Thyroid gland (tissue), 4 donors: Measurements from ENCODE around the gene CDH18. TPM values are rescaled to one million over a fixed set of nuclear protein-coding genes. Genes with fewer than 3 reads are reported as not detected.

Source experiments
- DNase-seq, 2 donors: peaks; one replicate each; pipeline ENCODE4 v3.0.0-alpha.2; 2019
- H3K27ac ChIP-seq, 3 donors: fragments of 200-600 bp; sonication (generic); 1 replicate in 2 of 3; 2 replicates in 1 of 3; pipeline ENCODE4 v1.5.1; 2016 to 2019; ENCODE audit warnings: mild to moderate bottlenecking in 1 of 3, moderate library complexity in 1 of 3
- H3K27me3 ChIP-seq: fragments of 200-600 bp; sonication (generic); one replicate; pipeline ENCODE4 v1.5.1; 2019
- H3K36me3 ChIP-seq, 2 donors: fragments of 200-600 bp; sonication (generic); one replicate each; pipeline ENCODE4 v1.5.1; 2016 to 2019
- H3K4me1 ChIP-seq, 2 donors: fragments of 200-600 bp; sonication (generic); one replicate each; pipeline ENCODE4 v1.5.1; 2017 to 2019
- H3K4me3 ChIP-seq, 3 donors: fragments of 200-600 bp; sonication (generic); replicated peaks in 1 of 3; 1 replicate in 2 of 3; 2 replicates in 1 of 3; pipeline ENCODE4 v1.5.1; 2016; ENCODE audit warnings: mild to moderate bottlenecking in 1 of 3
- H3K9me3 ChIP-seq: fragments of 200-600 bp; sonication (generic); one replicate; pipeline ENCODE4 v1.5.1; 2017
- CTCF ChIP-seq, 6 experiments: fragments of 200-600 bp in 3 of 6; fragments of 450-650 bp in 3 of 6; sonication (generic) in 3 of 6; IDR thresholded peaks; one replicate each; pipeline ENCODE4 v1.5.1; 2016 to 2019; ENCODE audit warnings: antibody characterized with exemption in 6 of 6, mild to moderate bottlenecking in 2 of 6, inconsistent platforms in 1 of 6, moderate library complexity in 1 of 6
- POLR2A ChIP-seq, 2 donors: fragments of 450-650 bp; IDR thresholded peaks; one replicate each; pipeline ENCODE4 v1.6.1; 2017; ENCODE audit warnings: antibody characterized with exemption in 2 of 2, mild to moderate bottlenecking in 2 of 2, moderate library complexity in 1 of 2
- WGBS, 2 donors: methylation state at CpG; one replicate each; pipeline ENCODE4 v1.1.5; 2017; 5-methylcytosine and 5-hydroxymethylcytosine counted together
- intact Hi-C: fragments of 100-400 bp; cut with DNase I; formaldehyde crosslinking; loops from one replicate; pipeline ENCODE4 v1.15.1; 2023
- total RNA-seq, 4 donors: library from RNA; depleted of rRNA; stranded (reverse); fragments of >200 nt; gene quantifications; one replicate each; pipeline ENCODE4 v1.2.3, GENCODE V29; 2016

CDH18 gene
- total RNA-seq, 4 donors from 2014 or later = not detected

DNA sequence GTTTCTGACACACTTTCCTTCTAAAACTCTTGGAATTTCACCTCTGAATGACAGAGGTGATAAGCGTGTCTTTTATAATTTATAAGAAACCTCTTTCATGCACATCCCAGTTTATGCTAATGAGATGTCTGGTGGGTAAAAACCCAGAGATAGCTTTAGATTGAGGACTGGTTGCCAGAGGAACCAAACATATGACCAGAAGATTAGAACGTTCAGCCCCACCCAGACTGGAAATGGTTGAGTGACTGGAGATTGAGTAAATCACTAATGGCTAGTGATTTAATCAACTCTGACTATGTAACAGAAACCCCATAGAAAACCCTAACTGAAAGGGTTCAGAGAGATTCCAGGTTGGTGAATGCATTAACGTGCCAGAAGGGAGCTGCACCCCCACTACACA, 69.2 kb downstream of the CDH18 start:
- no peaks in the 10 kb centered on the region for H3K27me3 ChIP-seq
- H3K36me3 ChIP-seq = no peaks in the 10 kb centered on the region
- no peaks in the 10 kb centered on the region for H3K4me1 ChIP-seq
- H3K9me3 ChIP-seq = no peaks in the 10 kb centered on the region
- intact Hi-C loops = no loop called here
- no peak overlapping the region for H3K27ac ChIP-seq
- no peak for TF ChIP-seq CTCF (IDR thresholded peaks at IDR 0.05)
- TF ChIP-seq POLR2A (IDR thresholded peaks at IDR 0.05) = no peak
- no peak for DNase-seq
- 77 to 90% methylated on average over 3 of the region's 3 CpGs for WGBS, 2 donors
- no peak overlapping the region for H3K4me3 ChIP-seq

- H3K9me3 ChIP-seq = no peaks in the 10 kb centered on the region
- no peak for DNase-seq
- no peak overlapping the region for H3K4me3 ChIP-seq
- no peaks in the 10 kb centered on the region for H3K27me3 ChIP-seq
- H3K4me1 ChIP-seq = no peaks in the 10 kb centered on the region
- no peaks in the 10 kb centered on the region for H3K36me3 ChIP-seq
- intact Hi-C loops = no loop called here
- WGBS, 2 donors = 84 to 85% methylated on average over 5 of the region's 5 CpGs
- no peak for TF ChIP-seq CTCF (IDR thresholded peaks at IDR 0.05)
- no peak for TF ChIP-seq POLR2A (IDR thresholded peaks at IDR 0.05)
- no peak overlapping the region for H3K27ac ChIP-seq
These were observed 70.3 kb downstream of the CDH18 start for GRCh38 chr5:19917588-19918122.

DNA sequence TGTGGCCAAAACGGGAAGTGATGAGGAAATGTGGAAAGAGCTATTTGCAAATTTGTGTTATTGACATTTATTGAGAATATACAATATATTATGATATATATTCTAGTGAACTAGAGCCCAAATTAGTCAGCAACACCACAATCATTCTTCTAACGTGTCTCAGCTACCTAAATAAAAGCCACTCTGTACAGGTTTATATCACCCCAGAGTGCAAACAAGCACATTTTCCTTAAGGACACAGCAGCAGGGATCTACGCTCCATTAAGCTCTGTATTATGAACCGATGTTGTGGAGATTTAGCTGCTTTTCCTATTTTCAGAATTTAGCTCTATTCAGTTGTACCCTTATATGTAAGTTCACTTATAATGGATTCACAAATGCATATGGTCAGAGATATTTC, 77.9 kb downstream of the CDH18 start:
- H3K27ac ChIP-seq = no peak overlapping the region
- 58 to 64% methylated on average over 4 of the region's 4 CpGs for WGBS, 2 donors
- no peaks in the 10 kb centered on the region for H3K4me1 ChIP-seq
- H3K36me3 ChIP-seq = no peaks in the 10 kb centered on the region
- DNase-seq = no peak
- no peaks in the 10 kb centered on the region for H3K9me3 ChIP-seq
- H3K4me3 ChIP-seq = no peak overlapping the region
- TF ChIP-seq POLR2A (IDR thresholded peaks at IDR 0.05) (no peak), CTCF (IDR thresholded peaks at IDR 0.05) (no peak)
- H3K27me3 ChIP-seq = no peaks in the 10 kb centered on the region
- intact Hi-C loops = no loop called here

GRCh38 chr5:19904766-19905165, 83.2 kb downstream of the CDH18 start:
- no peak for DNase-seq
- H3K4me3 ChIP-seq = no peak overlapping the region
- WGBS, 2 donors = 2 to 93% methylated on average over 1 of the region's 1 CpG
- intact Hi-C loops = no loop called here
- no peak for TF ChIP-seq CTCF (IDR thresholded peaks at IDR 0.05)
- no peak for TF ChIP-seq POLR2A (IDR thresholded peaks at IDR 0.05)
- no peaks in the 10 kb centered on the region for H3K9me3 ChIP-seq
- no peaks in the 10 kb centered on the region for H3K4me1 ChIP-seq
- H3K27me3 ChIP-seq = no peaks in the 10 kb centered on the region
- H3K36me3 ChIP-seq = no peaks in the 10 kb centered on the region
- no peak overlapping the region for H3K27ac ChIP-seq

DNA sequence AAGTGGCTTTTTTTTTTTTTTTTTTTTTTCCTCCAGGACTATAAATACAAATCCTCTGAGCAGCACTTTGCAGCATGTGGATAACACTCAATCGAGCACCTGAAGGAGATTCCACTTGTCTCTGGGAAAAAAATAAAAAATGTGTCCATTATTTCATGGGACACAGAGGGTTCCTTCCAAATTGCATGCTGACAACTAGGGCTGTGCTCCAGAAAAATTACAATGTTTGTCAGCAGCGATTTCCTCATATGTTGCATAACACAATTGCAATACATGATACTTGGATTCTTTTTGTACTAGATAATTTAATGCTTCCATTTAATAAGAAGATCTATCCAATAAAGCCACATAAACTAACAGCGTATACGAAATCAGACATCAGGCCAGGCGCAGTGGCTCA, 84.4 kb downstream of the CDH18 start:
- no peak overlapping the region for H3K4me3 ChIP-seq
- no peaks in the 10 kb centered on the region for H3K36me3 ChIP-seq
- H3K4me1 ChIP-seq = no peaks in the 10 kb centered on the region
- DNase-seq = no peak
- WGBS, 2 donors = 76 to 84% methylated on average over 5 of the region's 5 CpGs
- intact Hi-C loops = no loop called here
- H3K9me3 ChIP-seq = no peaks in the 10 kb centered on the region
- no peaks in the 10 kb centered on the region for H3K27me3 ChIP-seq
- no peak overlapping the region for H3K27ac ChIP-seq
- TF ChIP-seq POLR2A (IDR thresholded peaks at IDR 0.05) = no peak
- no peak for TF ChIP-seq CTCF (IDR thresholded peaks at IDR 0.05)
